ENCODE data around the gene PIK3R5.

PIK3R5 gene

DNA sequence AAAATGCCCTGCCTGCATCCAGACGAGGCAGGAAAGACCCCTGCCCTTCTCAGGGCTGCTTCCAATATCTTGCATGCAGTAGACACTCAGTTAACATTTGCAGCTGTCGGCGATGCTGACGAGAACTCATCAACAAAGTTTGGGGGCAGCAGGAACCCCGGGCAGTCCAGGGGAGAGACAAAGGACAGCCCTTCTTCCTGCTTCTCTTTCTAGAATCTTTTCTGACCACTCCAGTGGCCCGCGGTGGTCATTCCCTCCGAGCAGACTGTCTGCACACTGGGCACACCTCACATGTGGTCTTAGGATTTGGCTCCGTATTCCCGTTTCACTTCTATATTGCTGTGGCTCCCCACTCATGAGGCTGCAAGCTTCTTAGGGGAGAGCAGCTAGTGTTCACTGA lies 135.4 kb downstream of the PIK3R5 start:
- H3K4me2 ChIP-seq (ENCODE audit: low read length), result no peak overlapping the region
- no peaks in the 10 kb centered on the region for H3K79me2 ChIP-seq (ENCODE audit: control insufficient read depth, low read length)

DNA sequence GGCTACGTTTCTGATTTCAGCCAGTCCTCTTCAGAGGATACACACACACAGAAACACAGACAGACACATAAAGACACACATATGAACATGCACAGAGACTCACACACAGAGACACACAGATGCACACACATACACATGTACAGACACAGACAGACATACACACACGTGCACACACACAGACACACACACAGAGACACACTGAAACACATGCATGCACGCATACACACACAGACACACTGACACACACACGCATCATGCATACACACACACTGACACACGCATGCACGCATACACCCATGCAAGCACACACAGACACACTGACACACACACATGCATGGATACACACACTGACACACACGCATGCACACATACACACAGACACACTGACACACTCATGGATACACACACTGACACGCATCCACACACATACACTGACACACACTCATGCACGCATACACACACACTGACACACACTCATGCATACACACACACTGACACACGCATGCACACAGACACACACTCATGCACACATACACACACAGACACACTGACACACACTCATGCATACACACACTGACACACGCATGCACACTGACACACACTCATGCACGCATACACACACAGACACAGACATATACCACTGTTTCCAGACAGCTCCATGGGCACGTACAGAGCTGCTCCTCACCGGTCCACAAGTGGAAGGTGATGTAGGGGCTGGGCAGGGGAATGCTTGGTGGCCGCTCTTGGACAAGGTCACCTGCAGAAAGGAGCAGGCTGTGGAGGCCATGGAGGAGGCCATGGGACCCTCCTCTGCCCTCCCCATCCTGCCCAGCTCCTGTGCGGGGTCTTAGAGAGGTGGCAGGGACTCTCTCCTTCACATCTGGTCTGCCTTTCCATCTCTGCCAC lies 136.2 kb downstream of the PIK3R5 start:
- Histone ChIP-seq H3K9me3 (ENCODE audit: control insufficient read depth, insufficient read depth, low read length) (peaks cover 4% of the 10 kb centered on the region), H3K36me3 (ENCODE audit: control insufficient read depth, low read length) (no peaks in the 10 kb centered on the region), H3F3A (ENCODE audit: control insufficient read depth, insufficient read depth) (no peaks in the 10 kb centered on the region), H3K79me2 (ENCODE audit: control insufficient read depth, low read length) (no peaks in the 10 kb centered on the region), H3K9me2 (replicated peaks; ENCODE audit: control insufficient read depth, low read length) (no peaks in the 10 kb centered on the region), H3K4me1 (ENCODE audit: control insufficient read depth, low read length) (no peaks in the 10 kb centered on the region), H3K4me3 (ENCODE audit: low read length) (no peak overlapping the region), H3K4me2 (ENCODE audit: low read length) (no peak overlapping the region), H3K27ac (ENCODE audit: low read depth, low read length) (no peak overlapping the region), H3K27me3 (ENCODE audit: control insufficient read depth, low read length) (no peaks in the 10 kb centered on the region), H4K20me1 (ENCODE audit: control insufficient read depth, insufficient read depth, low read depth, low read length) (no peaks in the 10 kb centered on the region)
- TF ChIP-seq EZH2phosphoT487 (IDR thresholded peaks at IDR 0.05; ENCODE audit: borderline replicate concordance, low read length), result no peak
- TF ChIP-seq, protein P1, sequence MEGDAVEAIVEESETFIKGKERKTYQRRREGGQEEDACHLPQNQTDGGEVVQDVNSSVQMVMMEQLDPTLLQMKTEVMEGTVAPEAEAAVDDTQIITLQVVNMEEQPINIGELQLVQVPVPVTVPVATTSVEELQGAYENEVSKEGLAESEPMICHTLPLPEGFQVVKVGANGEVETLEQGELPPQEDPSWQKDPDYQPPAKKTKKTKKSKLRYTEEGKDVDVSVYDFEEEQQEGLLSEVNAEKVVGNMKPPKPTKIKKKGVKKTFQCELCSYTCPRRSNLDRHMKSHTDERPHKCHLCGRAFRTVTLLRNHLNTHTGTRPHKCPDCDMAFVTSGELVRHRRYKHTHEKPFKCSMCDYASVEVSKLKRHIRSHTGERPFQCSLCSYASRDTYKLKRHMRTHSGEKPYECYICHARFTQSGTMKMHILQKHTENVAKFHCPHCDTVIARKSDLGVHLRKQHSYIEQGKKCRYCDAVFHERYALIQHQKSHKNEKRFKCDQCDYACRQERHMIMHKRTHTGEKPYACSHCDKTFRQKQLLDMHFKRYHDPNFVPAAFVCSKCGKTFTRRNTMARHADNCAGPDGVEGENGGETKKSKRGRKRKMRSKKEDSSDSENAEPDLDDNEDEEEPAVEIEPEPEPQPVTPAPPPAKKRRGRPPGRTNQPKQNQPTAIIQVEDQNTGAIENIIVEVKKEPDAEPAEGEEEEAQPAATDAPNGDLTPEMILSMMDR (IDR thresholded peaks at IDR 0.05; ENCODE audit: low read depth, low read length, poor library complexity, severe bottlenecking), result no peak

More for the DNA sequence above, 135.4 kb downstream of the PIK3R5 start:
- Histone ChIP-seq H3K9me3 (ENCODE audit: control insufficient read depth, insufficient read depth, low read length) (no peaks in the 10 kb centered on the region), H3K36me3 (ENCODE audit: control insufficient read depth, low read length) (no peaks in the 10 kb centered on the region), H3K9me2 (replicated peaks; ENCODE audit: control insufficient read depth, low read length) (no peaks in the 10 kb centered on the region), H3K4me3 (ENCODE audit: low read length) (no peak overlapping the region), H3F3A (ENCODE audit: control insufficient read depth, insufficient read depth) (no peaks in the 10 kb centered on the region), H3K27ac (ENCODE audit: low read depth, low read length) (no peak overlapping the region), H3K4me1 (ENCODE audit: control insufficient read depth, low read length) (no peaks in the 10 kb centered on the region), H3K27me3 (ENCODE audit: control insufficient read depth, low read length) (no peaks in the 10 kb centered on the region), H4K20me1 (ENCODE audit: control insufficient read depth, insufficient read depth, low read depth, low read length) (no peaks in the 10 kb centered on the region)
- no peak for TF ChIP-seq EZH2phosphoT487 (IDR thresholded peaks at IDR 0.05; ENCODE audit: borderline replicate concordance, low read length)
- TF ChIP-seq, protein P1 (IDR thresholded peaks at IDR 0.05; ENCODE audit: low read depth, low read length, poor library complexity, severe bottlenecking), result no peak

All from DOHH2 (cell line).